Smooth muscle cell (in vitro differentiated cells): Measurements from ENCODE around the gene CARM1. TPM values are rescaled to one million over a fixed set of nuclear protein-coding genes. Genes with fewer than 3 reads are reported as not detected.

Experiments used
- DNase-seq: peaks from one replicate; lab custom pipeline; 2025; ENCODE audit not compliant: unreplicated experiment; lab: John Stamatoyannopoulos, UW
- H2AFZ ChIP-seq: fragments of 200-600 bp; sonication (generic); 2 replicates; pipeline ENCODE4 v1.6.0; 2016; ENCODE audit warnings: antibody characterized with exemption, low read depth, mild to moderate bottlenecking
- H3F3A ChIP-seq: fragments of 200-600 bp; sonication (generic); 2 replicates; pipeline ENCODE4 v1.6.0; 2017; ENCODE audit warnings: antibody characterized with exemption, low read depth
- H3K27ac ChIP-seq: fragments of 200-600 bp; sonication (generic); 2 replicates; pipeline ENCODE4 v1.5.1; 2016; ENCODE audit warnings: low read depth, mild to moderate bottlenecking
- H3K27me3 ChIP-seq: fragments of 200-600 bp; sonication (generic); 2 replicates; pipeline ENCODE4 v1.6.1; 2016; ENCODE audit warnings: low read depth, mild to moderate bottlenecking
- H3K36me3 ChIP-seq: fragments of 200-600 bp; sonication (generic); 2 replicates; pipeline ENCODE4 v1.5.1; 2016; ENCODE audit warnings: low read depth
- H3K4me1 ChIP-seq: fragments of 200-600 bp; sonication (generic); 2 replicates; pipeline ENCODE4 v1.5.1; 2016; ENCODE audit warnings: low read depth
- H3K4me2 ChIP-seq: fragments of 200-600 bp; sonication (generic); 2 replicates; pipeline ENCODE4 v1.6.0; 2016; ENCODE audit warnings: mild to moderate bottlenecking
- H3K4me3 ChIP-seq: fragments of 200-600 bp; sonication (generic); 2 replicates; pipeline ENCODE4 v1.5.1; 2016; ENCODE audit warnings: mild to moderate bottlenecking
- H3K79me2 ChIP-seq: fragments of 200-600 bp; sonication (generic); 2 replicates; pipeline ENCODE4 v1.6.0; 2016; ENCODE audit warnings: low read depth, mild to moderate bottlenecking
- H3K9ac ChIP-seq: fragments of 200-600 bp; sonication (generic); 2 replicates; pipeline ENCODE4 v1.6.0; 2016; ENCODE audit warnings: low read depth
- H3K9me3 ChIP-seq: fragments of 200-600 bp; sonication (generic); replicated peaks from 2 replicates; pipeline ENCODE4 v1.5.1; 2016; ENCODE audit warnings: low read depth
- H4K20me1 ChIP-seq: fragments of 200-600 bp; sonication (generic); 2 replicates; pipeline ENCODE4 v1.6.0; 2016; ENCODE audit warnings: low read depth
- CTCF ChIP-seq: fragments of 200-600 bp; sonication (generic); IDR thresholded peaks from 2 replicates; pipeline ENCODE4 v1.5.1; 2017; ENCODE audit warnings: borderline replicate concordance, mild to moderate bottlenecking, antibody characterized with exemption; ENCODE audit not compliant: insufficient read depth, poor library complexity, severe bottlenecking
- WGBS: methylation state at CpG from one replicate; pipeline ENCODE4 v1.1.7; 2016; ENCODE audit warnings: low lambda C conversion rate; 5-methylcytosine and 5-hydroxymethylcytosine counted together
- polyA plus RNA-seq: library from polyadenylated mRNA; unstranded; fragments of >200 nt; fragmentation: Nextera tagmentation; extraction: Ambion mirVana; gene quantifications from 2 replicates; pipeline ENCODE4 v1.2.1, GENCODE V29; 2016
- total RNA-seq: library from RNA; depleted of rRNA; stranded (reverse); fragments of >200 nt; gene quantifications from 2 replicates; pipeline ENCODE4 v1.2.3, GENCODE V29; 2014

The CARM1 gene
- total and polyA plus RNA-seq, 2 experiments from 2014 or later: 22.7 to 39.3 TPM

GRCh38 chr19:10878253-10878652 lies 6.9 kb downstream of the CARM1 start:
- Histone ChIP-seq H3K4me1 (peaks cover 20% of the 10 kb centered on the region), H3F3A (peaks cover 10% of the 10 kb centered on the region), H3K27ac (peak overlapping the region; percentile 31), H2AFZ (no peak overlapping the region), H3K9ac (no peak overlapping the region), H3K4me3 (no peak overlapping the region), H3K36me3 (no peaks in the 10 kb centered on the region), H3K79me2 (peaks cover 99% of the 10 kb centered on the region), H3K9me3 (no peaks in the 10 kb centered on the region), H3K27me3 (no peaks in the 10 kb centered on the region), H3K4me2 (no peak overlapping the region), H4K20me1 (peaks cover 96% of the 10 kb centered on the region)
- 97% methylated on average over 3 of the region's 3 CpGs for WGBS
- no peak for TF ChIP-seq CTCF
- DNase-seq: no peak

- peaks cover 100% of the 10 kb centered on the region for H4K20me1 ChIP-seq
- no peak overlapping the region for H3K27ac ChIP-seq
- peaks cover 93% of the 10 kb centered on the region for H3K79me2 ChIP-seq
- no peak for TF ChIP-seq CTCF
- 63% methylated on average over 13 of the region's 14 CpGs for WGBS
- H3K27me3 ChIP-seq: no peaks in the 10 kb centered on the region
- H3F3A ChIP-seq: peaks cover 32% of the 10 kb centered on the region
- no peaks in the 10 kb centered on the region for H3K36me3 ChIP-seq
- peaks cover 34% of the 10 kb centered on the region for H3K4me1 ChIP-seq
- H3K9me3 ChIP-seq: no peaks in the 10 kb centered on the region
- no peak overlapping the region for H3K9ac ChIP-seq
- no peak overlapping the region for H2AFZ ChIP-seq
- no peak for DNase-seq
- H3K4me2 ChIP-seq: no peak overlapping the region
- no peak overlapping the region for H3K4me3 ChIP-seq
These were observed 10.2 kb downstream of the CARM1 start for GRCh38 chr19:10881403-10882107.

GRCh38 chr19:10882108-10882457 lies 10.7 kb downstream of the CARM1 start:
- DNase-seq: no peak
- no peak overlapping the region for H3K27ac ChIP-seq
- no peak overlapping the region for H3K4me3 ChIP-seq
- H3K27me3 ChIP-seq: no peaks in the 10 kb centered on the region
- H3K9me3 ChIP-seq: no peaks in the 10 kb centered on the region
- H3K4me2 ChIP-seq: no peak overlapping the region
- peaks cover 32% of the 10 kb centered on the region for H3F3A ChIP-seq
- WGBS: 77% methylated on average over 9 of the region's 9 CpGs
- peaks cover 93% of the 10 kb centered on the region for H3K79me2 ChIP-seq
- H3K36me3 ChIP-seq: no peaks in the 10 kb centered on the region
- H3K9ac ChIP-seq: no peak overlapping the region
- peaks cover 34% of the 10 kb centered on the region for H3K4me1 ChIP-seq
- H4K20me1 ChIP-seq: peaks cover 100% of the 10 kb centered on the region
- TF ChIP-seq CTCF: no peak
- no peak overlapping the region for H2AFZ ChIP-seq

- Histone ChIP-seq H3F3A (peaks cover 30% of the 10 kb centered on the region), H4K20me1 (peaks cover 100% of the 10 kb centered on the region), H3K27ac (peak overlapping the region; percentile 84), H3K4me1 (peaks cover 52% of the 10 kb centered on the region), H3K4me3 (no peak overlapping the region), H3K79me2 (peaks cover 93% of the 10 kb centered on the region), H3K27me3 (no peaks in the 10 kb centered on the region), H3K9ac (no peak overlapping the region), H3K36me3 (no peaks in the 10 kb centered on the region), H3K4me2 (peak overlapping the region; percentile 53), H2AFZ (no peak overlapping the region), H3K9me3 (no peaks in the 10 kb centered on the region)
- 9% methylated on average over 2 of the region's 2 CpGs for WGBS
- DNase-seq: peak; percentile 20
- no peak for TF ChIP-seq CTCF
These were observed 12.9 kb downstream of the CARM1 start for GRCh38 chr19:10884274-10884673.
